ENCODE results near the gene PTPRE. TPM values are rescaled to one million over a fixed set of nuclear protein-coding genes. Genes with fewer than 3 reads are reported as not detected.

Gene PTPRE
- total and polyA plus RNA-seq, 2 of the 4 experiments (the other 2 are of a cell fraction), result 0.34 to 0.54 TPM

DNA sequence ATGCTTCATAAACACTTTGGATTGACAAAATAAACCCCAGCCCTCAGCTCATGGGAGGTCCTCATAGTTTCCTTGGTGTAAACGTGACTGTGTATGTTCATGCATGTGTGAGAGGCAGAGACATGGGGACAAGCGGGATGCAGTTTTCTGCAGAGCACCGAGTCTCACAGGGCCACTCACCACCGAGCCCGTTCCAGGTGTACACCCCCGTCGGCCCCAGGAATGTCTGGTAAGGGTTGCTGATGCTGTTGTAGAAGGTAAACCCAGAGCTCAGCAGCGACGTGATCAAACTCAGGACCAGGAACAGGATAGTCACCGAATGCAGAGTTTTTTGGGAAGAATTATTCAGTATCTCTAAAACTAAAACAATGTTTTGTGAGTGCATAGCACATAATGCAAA is 23.4 kb upstream of the PTPRE start:
- Histone ChIP-seq H2BK5ac (ENCODE audit: low read depth, low read length, poor library complexity, severe bottlenecking) (no peak overlapping the region), H2AK9ac (replicated peaks; ENCODE audit: low read depth, low read length, poor library complexity) (no peak overlapping the region), H3K79me1 (ENCODE audit: low read depth in 1 of 2, low read length in 2 of 2) (no peaks in the 10 kb centered on the region), H4K20me1 (ENCODE audit: insufficient read depth, low read length) (no peaks in the 10 kb centered on the region), H4K8ac (ENCODE audit: low read depth in 2 of 2, low read length in 2 of 2) (no peak overlapping the region), H3K9ac (ENCODE audit: low read depth, low read length) (no peak overlapping the region), H4K5ac (ENCODE audit: low read depth, low read length) (no peak overlapping the region), H2BK120ac (ENCODE audit: low read depth, low read length) (no peak overlapping the region), H2BK15ac (ENCODE audit: low read depth, low read length) (no peak overlapping the region), H3K9me1 (ENCODE audit: insufficient read depth, low read length) (no peaks in the 10 kb centered on the region; the same call in 1 of the 2 replicates), H3K4me1 (ENCODE audit: control insufficient read depth, insufficient read depth, low read length) (no peaks in the 10 kb centered on the region), H4K91ac (ENCODE audit: insufficient read depth, low read depth, low read length) (no peak overlapping the region), H3K14ac (replicated peaks; ENCODE audit: low read depth, low read length) (no peak overlapping the region), H3K27ac (ENCODE audit: insufficient read depth, low read length) (no peak overlapping the region), H2AK5ac (ENCODE audit: low read depth, low read length) (no peak overlapping the region), H3K9me3 (ENCODE audit: control insufficient read depth, insufficient read depth, low read length) (no peaks in the 10 kb centered on the region), H3K36me3 (ENCODE audit: control insufficient read depth, insufficient read depth, low read length) (no peaks in the 10 kb centered on the region), H3K4me3 (ENCODE audit: insufficient read depth, low read depth, low read length) (no peak overlapping the region), H3K23ac (ENCODE audit: low read depth, low read length) (no peak overlapping the region), H2BK20ac (ENCODE audit: low read depth, low read length) (no peak overlapping the region), H3K4me2 (ENCODE audit: low read depth, low read length) (no peak overlapping the region), H2AFZ (replicated peaks; ENCODE audit: low read length, poor library complexity) (no peak overlapping the region), H3K4ac (ENCODE audit: low read depth, low read length) (no peak overlapping the region), H3K18ac (ENCODE audit: low read depth, low read length) (no peak overlapping the region), H3K27me3 (ENCODE audit: control insufficient read depth, insufficient read depth, low read length) (no peaks in the 10 kb centered on the region), H3K56ac (ENCODE audit: extremely low read depth, insufficient read depth, low read length) (no peak overlapping the region)
- dilution Hi-C loops (cut with HindIII; ENCODE audit: low sequenced_read_pairs, unreplicated experiment) (no loop called here), in situ Hi-C loops (cut with MboI; ENCODE audit: low sequenced_read_pairs) (no loop called here), intact Hi-C loops (cut with micrococcal nuclease) (no loop called here)
- CTCF ChIA-PET, result no interaction called here
- TF ChIP-seq RCOR1 (IDR thresholded peaks at IDR 0.05; ENCODE audit: insufficient replicate concordance, low read length) (no peak), MAZ (IDR thresholded peaks at IDR 0.05; ENCODE audit: borderline replicate concordance, low read depth, low read length) (no peak), MAFK (IDR thresholded peaks at IDR 0.05; ENCODE audit: low read depth, low read length) (no peak), USF2 (IDR thresholded peaks at IDR 0.05; ENCODE audit: low read depth, low read length) (no peak), NFE2L2 (IDR thresholded peaks at IDR 0.05; ENCODE audit: low read depth, low read length) (no peak), RAD21 (IDR thresholded peaks at IDR 0.05; ENCODE audit: low read length) (no peak), FOS (IDR thresholded peaks at IDR 0.05; ENCODE audit: low read depth, low read length) (no peak), CHD1 (IDR thresholded peaks at IDR 0.05; ENCODE audit: low read depth, low read length) (no peak), SMC3 (IDR thresholded peaks at IDR 0.05; ENCODE audit: low read depth, low read length) (no peak)
- TF ChIP-seq, protein P1, sequence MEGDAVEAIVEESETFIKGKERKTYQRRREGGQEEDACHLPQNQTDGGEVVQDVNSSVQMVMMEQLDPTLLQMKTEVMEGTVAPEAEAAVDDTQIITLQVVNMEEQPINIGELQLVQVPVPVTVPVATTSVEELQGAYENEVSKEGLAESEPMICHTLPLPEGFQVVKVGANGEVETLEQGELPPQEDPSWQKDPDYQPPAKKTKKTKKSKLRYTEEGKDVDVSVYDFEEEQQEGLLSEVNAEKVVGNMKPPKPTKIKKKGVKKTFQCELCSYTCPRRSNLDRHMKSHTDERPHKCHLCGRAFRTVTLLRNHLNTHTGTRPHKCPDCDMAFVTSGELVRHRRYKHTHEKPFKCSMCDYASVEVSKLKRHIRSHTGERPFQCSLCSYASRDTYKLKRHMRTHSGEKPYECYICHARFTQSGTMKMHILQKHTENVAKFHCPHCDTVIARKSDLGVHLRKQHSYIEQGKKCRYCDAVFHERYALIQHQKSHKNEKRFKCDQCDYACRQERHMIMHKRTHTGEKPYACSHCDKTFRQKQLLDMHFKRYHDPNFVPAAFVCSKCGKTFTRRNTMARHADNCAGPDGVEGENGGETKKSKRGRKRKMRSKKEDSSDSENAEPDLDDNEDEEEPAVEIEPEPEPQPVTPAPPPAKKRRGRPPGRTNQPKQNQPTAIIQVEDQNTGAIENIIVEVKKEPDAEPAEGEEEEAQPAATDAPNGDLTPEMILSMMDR (conservative IDR thresholded peaks at IDR 0.05; ENCODE audit: low read depth, low read length), result no peak
- TF ChIP-seq, protein P2, sequence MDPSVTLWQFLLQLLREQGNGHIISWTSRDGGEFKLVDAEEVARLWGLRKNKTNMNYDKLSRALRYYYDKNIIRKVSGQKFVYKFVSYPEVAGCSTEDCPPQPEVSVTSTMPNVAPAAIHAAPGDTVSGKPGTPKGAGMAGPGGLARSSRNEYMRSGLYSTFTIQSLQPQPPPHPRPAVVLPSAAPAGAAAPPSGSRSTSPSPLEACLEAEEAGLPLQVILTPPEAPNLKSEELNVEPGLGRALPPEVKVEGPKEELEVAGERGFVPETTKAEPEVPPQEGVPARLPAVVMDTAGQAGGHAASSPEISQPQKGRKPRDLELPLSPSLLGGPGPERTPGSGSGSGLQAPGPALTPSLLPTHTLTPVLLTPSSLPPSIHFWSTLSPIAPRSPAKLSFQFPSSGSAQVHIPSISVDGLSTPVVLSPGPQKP (IDR thresholded peaks at IDR 0.05; ENCODE audit: borderline replicate concordance, low read depth, low read length), result no peak
- WGBS, 2 experiments (ENCODE audit: extremely low coverage in 2 of 2, insufficient read length in 1 of 2), result no CpG with 5 or more reads among the region's 10 CpGs
- POLR2A ChIA-PET (ENCODE audit: unreplicated experiment), result no interaction called here
- ATAC-seq (ENCODE audit: low read depth) (no peak), DNase-seq (no peak)
- BruUV-seq (replicated peaks), result no TSS peak
